Stomach smooth muscle (tissue), 2 donors: ENCODE data around the gene FKBP8.
A peak's percentile ranks its signal among the peaks of the same experiment; 100 is the strongest.

Experiments used
- H3K27ac ChIP-seq: one replicate; pipeline ENCODE4 v1.7.0; 2013; ENCODE audit warnings: mild to moderate bottlenecking, low read length, inconsistent platforms
- H3K27me3 ChIP-seq, 2 donors: one replicate each; pipeline ENCODE4 v1.7.0; 2013; ENCODE audit warnings: low read length in 2 of 2; ENCODE audit not compliant: insufficient read depth in 2 of 2, control insufficient read depth in 1 of 2
- H3K36me3 ChIP-seq, 2 donors: one replicate each; pipeline ENCODE4 v1.7.0; 2013; ENCODE audit warnings: low read length in 2 of 2; ENCODE audit not compliant: control insufficient read depth in 2 of 2, insufficient read depth in 2 of 2
- H3K4me1 ChIP-seq: one replicate; pipeline ENCODE4 v1.7.0; 2013; ENCODE audit warnings: low read length; ENCODE audit not compliant: control insufficient read depth, insufficient read depth
- H3K4me3 ChIP-seq, 2 donors: one replicate each; pipeline ENCODE4 v1.7.0; 2013; ENCODE audit warnings: low read length in 2 of 2
- H3K9ac ChIP-seq, 2 donors: one replicate each; pipeline ENCODE4 v1.7.0; 2013; ENCODE audit warnings: low read length in 2 of 2, mild to moderate bottlenecking in 1 of 2
- H3K9me3 ChIP-seq, 2 donors: one replicate each; pipeline ENCODE4 v1.7.0; 2013; ENCODE audit warnings: low read length in 2 of 2; ENCODE audit not compliant: control insufficient read depth in 2 of 2
- donor health status: healthy.
- donor health status: Pancreatic carcinoma.

Gene FKBP8

GRCh38 chr19:18580311-18580710 is 36.9 kb upstream of the FKBP8 start:
- H3K27ac ChIP-seq, result no peak overlapping the region
- no peak overlapping the region for H3K4me3 ChIP-seq
- H3K4me1 ChIP-seq, result no peaks in the 10 kb centered on the region
- no peaks in the 10 kb centered on the region for H3K9me3 ChIP-seq
- H3K9ac ChIP-seq, result no peak overlapping the region
- H3K36me3 ChIP-seq, result peaks cover 6 to 16% of the 10 kb centered on the region in 2 donors
- H3K27me3 ChIP-seq, result no peaks in the 10 kb centered on the region

- no peak overlapping the region for H3K9ac ChIP-seq
- no peak overlapping the region for H3K27ac ChIP-seq
- no peak overlapping the region for H3K4me3 ChIP-seq
- no peaks in the 10 kb centered on the region for H3K9me3 ChIP-seq
- no peaks in the 10 kb centered on the region for H3K27me3 ChIP-seq
- H3K36me3 ChIP-seq, result peaks cover 20 to 32% of the 10 kb centered on the region in 2 donors
- H3K4me1 ChIP-seq, result peaks cover 12% of the 10 kb centered on the region
Observed at GRCh38 chr19:18577365-18577914, 34.1 kb upstream of the FKBP8 start.

GRCh38 chr19:18576383-18576782 is 33.0 kb upstream of the FKBP8 start:
- Histone ChIP-seq H3K9ac (no peak overlapping the region), H3K4me1 (peaks cover 15% of the 10 kb centered on the region), H3K4me3 (no peak overlapping the region), H3K27ac (no peak overlapping the region), H3K9me3 (no peaks in the 10 kb centered on the region), H3K36me3 (peaks cover 20 to 32% of the 10 kb centered on the region in 2 donors), H3K27me3 (no peaks in the 10 kb centered on the region)

GRCh38 chr19:18574691-18575291 is 31.4 kb upstream of the FKBP8 start:
- Histone ChIP-seq H3K27ac (no peak overlapping the region), H3K36me3 (peaks cover 20 to 32% of the 10 kb centered on the region in 2 donors), H3K4me1 (peaks cover 15% of the 10 kb centered on the region), H3K9ac (no peak overlapping the region), H3K9me3 (no peaks in the 10 kb centered on the region), H3K4me3 (no peak overlapping the region), H3K27me3 (no peaks in the 10 kb centered on the region)

- peak within 1 kb of the TSS; percentile 86 for H3K27ac ChIP-seq
- H3K9ac ChIP-seq, result peak within 1 kb of the TSS; percentile 95 to 98
- peaks cover 15% of the 10 kb centered on the region for H3K4me1 ChIP-seq
- H3K9me3 ChIP-seq, result no peaks in the 10 kb centered on the region
- no peaks in the 10 kb centered on the region for H3K27me3 ChIP-seq
- peaks cover 40 to 44% of the 10 kb centered on the region in 2 donors for H3K36me3 ChIP-seq
- H3K4me3 ChIP-seq, result peak within 1 kb of the TSS; percentile 95 to 97
Observed at GRCh38 chr19:18571564-18572344, 28.4 kb upstream of the FKBP8 start, which contains the start of gene UBA52. Gene UBA52 (plus strand): TSS chr19:18571857. CDS start chr19:18573301, 1,444 bp downstream.

GRCh38 chr19:18568367-18568766 is 25.0 kb upstream of the FKBP8 start:
- Histone ChIP-seq H3K27me3 (no peaks in the 10 kb centered on the region), H3K9me3 (no peaks in the 10 kb centered on the region), H3K4me3 (no peak overlapping the region), H3K4me1 (peaks cover 12% of the 10 kb centered on the region), H3K27ac (no peak overlapping the region), H3K9ac (no peak overlapping the region), H3K36me3 (peaks cover 32 to 41% of the 10 kb centered on the region in 2 donors)

- Histone ChIP-seq H3K27me3 (no peaks in the 10 kb centered on the region), H3K36me3 (peaks cover 35 to 46% of the 10 kb centered on the region in 2 donors), H3K4me1 (no peaks in the 10 kb centered on the region), H3K4me3 (no peak overlapping the region), H3K27ac (no peak overlapping the region), H3K9me3 (no peaks in the 10 kb centered on the region), H3K9ac (no peak overlapping the region)
Observed at GRCh38 chr19:18566953-18567352, 23.6 kb upstream of the FKBP8 start.

GRCh38 chr19:18562086-18562485 is 18.7 kb upstream of the FKBP8 start:
- no peaks in the 10 kb centered on the region for H3K9me3 ChIP-seq
- no peak overlapping the region for H3K9ac ChIP-seq
- H3K4me3 ChIP-seq, result no peak overlapping the region
- H3K27ac ChIP-seq, result no peak overlapping the region
- peaks cover 18 to 29% of the 10 kb centered on the region in 2 donors for H3K36me3 ChIP-seq
- H3K4me1 ChIP-seq, result peaks cover 13% of the 10 kb centered on the region
- no peaks in the 10 kb centered on the region for H3K27me3 ChIP-seq

- Histone ChIP-seq H3K4me1 (peaks cover 13% of the 10 kb centered on the region), H3K36me3 (peaks cover 7 to 15% of the 10 kb centered on the region in 2 donors), H3K27me3 (no peaks in the 10 kb centered on the region), H3K9ac (no peak overlapping the region), H3K27ac (no peak overlapping the region), H3K9me3 (no peaks in the 10 kb centered on the region), H3K4me3 (no peak overlapping the region)
Observed at GRCh38 chr19:18559685-18560084, 16.3 kb upstream of the FKBP8 start.

- Histone ChIP-seq H3K4me3 (peak overlapping the region; percentile 92 to 95), H3K9ac (peak overlapping the region; percentile 96 to 99), H3K4me1 (peaks cover 13% of the 10 kb centered on the region), H3K36me3 (peaks cover 4 to 9% of the 10 kb centered on the region in 2 donors), H3K27ac (peak overlapping the region; percentile 93), H3K27me3 (no peaks in the 10 kb centered on the region), H3K9me3 (no peaks in the 10 kb centered on the region)
Observed at GRCh38 chr19:18558604-18559003, 15.2 kb upstream of the FKBP8 start.
